Right kidney (tissue), 9 donors: Measurements from ENCODE around the gene PTGS1.
"Not testable (repeated sequence)": the region's sequence is repeated elsewhere in the genome, so short reads cannot be mapped to it uniquely, and the experiment has no call there.

Source experiments
- DNase-seq: peaks from one replicate; pipeline ENCODE4 v3.0.0-alpha.2; 2016
- long read RNA-seq, 8 donors: transcript quantifications; one replicate each; lab custom pipeline, GENCODE V29; 2026

Gene PTGS1
- long read RNA-seq, donor 1, full-length matches to known transcripts, result 1 of 1 reads
- long read RNA-seq, donor 1, partial matches to known transcripts, result 0 of 1 reads
- long read RNA-seq, donor 1, other reads (novel, unspliced or antisense), result 0 of 1 reads
- long read RNA-seq, donor 2, result 0 reads
- long read RNA-seq, donor 3, full-length matches to known transcripts, result 2 of 2 reads
- long read RNA-seq, donor 3, partial matches to known transcripts, result 0 of 2 reads
- long read RNA-seq, donor 3, other reads (novel, unspliced or antisense), result 0 of 2 reads
- long read RNA-seq, donor 4, partial matches to known transcripts, result 0 of 1 reads
- long read RNA-seq, donor 4, other reads (novel, unspliced or antisense), result 0 of 1 reads
- long read RNA-seq, donor 5, result 0 reads
- long read RNA-seq, donor 6, result 0 reads
- long read RNA-seq, donor 7, full-length matches to known transcripts, result 1 of 1 reads
- long read RNA-seq, donor 7, partial matches to known transcripts, result 0 of 1 reads
- long read RNA-seq, donor 7, other reads (novel, unspliced or antisense), result 0 of 1 reads
- long read RNA-seq, donor 8, full-length matches to known transcripts, result 3 of 3 reads
- long read RNA-seq, donor 8, partial matches to known transcripts, result 0 of 3 reads
- long read RNA-seq, donor 8, other reads (novel, unspliced or antisense), result 0 of 3 reads

DNA sequence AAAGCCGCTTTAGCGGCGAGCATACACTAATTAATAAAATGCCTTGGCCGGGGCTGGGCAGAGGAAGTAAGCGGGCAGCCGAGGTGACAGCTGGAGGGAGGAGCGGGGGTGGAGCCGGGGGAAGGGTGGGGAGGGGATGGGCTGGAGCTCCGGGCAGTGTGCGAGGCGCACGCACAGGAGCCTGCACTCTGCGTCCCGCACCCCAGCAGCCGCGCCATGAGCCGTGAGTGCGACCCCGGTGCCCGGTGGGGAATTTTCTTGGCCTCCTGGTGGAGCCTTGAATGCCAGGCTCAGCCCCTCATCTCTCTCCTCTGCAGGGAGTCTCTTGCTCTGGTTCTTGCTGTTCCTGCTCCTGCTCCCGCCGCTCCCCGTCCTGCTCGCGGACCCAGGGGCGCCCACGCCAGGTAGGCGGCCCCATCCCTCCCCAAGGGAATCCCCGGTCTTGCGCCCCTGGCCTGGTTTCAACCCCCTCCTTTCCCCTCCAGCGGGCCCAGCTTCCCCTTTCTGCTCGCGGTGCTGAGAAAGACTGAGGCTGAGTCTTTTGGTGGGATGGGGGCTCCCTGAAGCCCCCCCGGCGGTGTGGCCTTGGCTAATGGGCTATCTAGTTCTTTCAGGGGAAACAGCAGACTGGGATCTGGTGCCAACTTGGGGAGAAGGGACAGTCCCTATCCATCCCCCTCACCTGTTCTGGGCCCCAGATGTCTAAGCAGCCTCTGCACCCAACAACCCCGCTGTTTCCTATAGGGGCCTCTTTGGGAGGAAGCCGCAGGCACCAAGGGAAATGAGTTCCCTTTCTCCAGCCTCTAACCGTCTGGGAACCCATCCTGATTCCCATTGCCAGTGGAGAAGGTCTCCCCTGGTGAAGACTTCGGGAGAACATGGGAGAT, at the start of gene PTGS1:
Gene PTGS1 (plus strand): TSS at position 156 of the 887 bp plus-strand sequence. CDS start 61 bp downstream, at position 217.
- no peak for DNase-seq

DNA sequence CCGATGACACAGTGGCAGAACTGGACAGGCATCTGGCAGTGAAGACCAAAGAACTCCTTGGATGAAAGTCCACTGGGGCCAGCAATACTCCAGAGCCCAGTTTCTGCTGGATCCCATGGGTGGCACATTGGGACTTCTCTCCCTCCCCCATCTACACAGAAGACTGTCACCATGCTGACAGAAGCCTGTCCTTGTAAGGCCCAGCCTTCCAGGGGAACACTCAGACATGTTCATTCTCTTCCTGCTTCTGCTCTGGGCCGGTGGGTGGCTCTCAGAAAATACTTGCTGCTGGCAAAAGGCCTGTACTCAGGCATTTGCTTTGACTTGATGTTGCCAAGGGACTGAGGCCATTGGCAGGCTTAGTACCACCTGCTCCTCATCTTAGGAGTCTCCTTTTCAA, 48.3 kb upstream of the PTGS1 start:
- no peak for DNase-seq

GRCh38 chr9:122324665-122325064, 46.2 kb upstream of the PTGS1 start:
- DNase-seq, result not testable (repeated sequence)

DNA sequence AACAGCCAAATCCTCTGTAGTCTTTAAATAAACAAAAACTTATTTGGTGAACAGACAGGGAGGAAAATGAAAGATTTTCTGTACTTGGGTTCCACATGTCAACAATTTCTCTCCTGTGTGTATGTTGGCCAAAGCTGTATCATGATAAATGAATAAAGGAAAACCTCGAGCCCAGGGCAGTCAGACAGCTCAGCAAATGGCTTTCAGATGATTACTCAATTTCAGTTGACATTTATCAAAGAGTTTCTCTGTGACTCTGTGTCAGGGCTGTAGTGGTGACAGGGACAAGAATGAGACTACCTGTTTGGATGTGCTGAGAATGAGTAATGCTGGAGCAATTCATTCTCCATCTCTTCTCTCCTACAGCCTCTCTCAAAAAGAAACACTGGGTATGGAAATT, 45.7 kb upstream of the PTGS1 start:
- DNase-seq, result no peak

DNA sequence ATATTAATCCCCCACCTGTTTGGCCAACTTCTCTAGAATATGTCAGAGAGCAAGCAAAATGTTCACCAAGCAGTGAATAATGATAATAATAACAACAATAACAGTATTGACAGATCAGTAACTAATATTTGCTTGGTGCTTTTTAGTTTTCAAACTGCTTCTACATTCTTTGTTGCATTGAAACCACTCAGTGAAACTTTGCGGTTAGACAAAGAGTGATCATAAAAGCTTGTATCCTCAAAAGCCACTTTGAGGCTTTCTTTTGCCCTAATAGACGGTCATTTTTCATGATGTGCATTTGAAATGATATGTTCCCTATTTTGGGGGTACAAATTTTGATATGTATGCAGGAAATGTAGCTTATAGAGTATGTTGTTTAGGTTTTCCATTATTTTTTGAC, 43.6 kb upstream of the PTGS1 start:
- no peak for DNase-seq

DNA sequence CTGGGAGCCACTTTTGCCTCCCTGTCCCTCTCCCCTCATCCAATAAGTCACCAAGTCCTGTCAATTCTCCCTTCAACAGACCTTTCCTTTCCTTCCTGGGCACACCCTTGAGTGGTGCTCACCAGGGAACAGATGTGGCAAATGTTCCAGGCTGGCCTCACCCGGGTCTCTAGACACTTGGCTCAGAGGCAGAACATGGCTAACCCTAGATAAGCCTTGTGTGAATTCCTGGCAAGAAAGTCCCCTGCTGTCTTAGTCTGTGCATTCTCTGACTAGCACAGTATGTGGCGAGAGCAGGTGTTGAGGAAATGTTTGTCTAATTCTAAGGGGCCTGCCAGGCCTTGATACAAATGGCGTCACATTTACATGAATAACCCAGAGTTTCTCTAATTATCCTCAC, 41.2 kb upstream of the PTGS1 start:
- no peak for DNase-seq

- not testable (repeated sequence) for DNase-seq
Observed at GRCh38 chr9:122330466-122330865, 40.4 kb upstream of the PTGS1 start.

DNA sequence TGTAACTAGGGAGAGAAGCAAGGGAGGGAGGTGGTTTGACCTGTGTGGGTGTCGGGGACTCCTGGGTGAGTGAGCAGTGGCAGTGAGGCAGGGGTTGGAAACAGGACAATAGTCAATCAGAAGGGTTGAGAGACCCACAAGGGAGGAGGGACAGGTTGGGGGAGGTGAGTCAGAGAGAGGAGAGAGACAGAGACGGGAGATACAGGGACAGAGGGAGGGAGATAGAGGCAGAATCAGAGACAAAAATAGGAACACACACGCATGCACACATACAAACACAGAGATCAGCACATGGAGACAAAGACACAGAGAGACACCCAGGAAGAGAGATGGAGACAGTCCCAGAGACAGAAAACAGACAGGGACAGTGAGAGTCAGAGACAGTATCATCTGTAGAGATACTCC, 39.3 kb upstream of the PTGS1 start:
- DNase-seq, result no peak

DNA sequence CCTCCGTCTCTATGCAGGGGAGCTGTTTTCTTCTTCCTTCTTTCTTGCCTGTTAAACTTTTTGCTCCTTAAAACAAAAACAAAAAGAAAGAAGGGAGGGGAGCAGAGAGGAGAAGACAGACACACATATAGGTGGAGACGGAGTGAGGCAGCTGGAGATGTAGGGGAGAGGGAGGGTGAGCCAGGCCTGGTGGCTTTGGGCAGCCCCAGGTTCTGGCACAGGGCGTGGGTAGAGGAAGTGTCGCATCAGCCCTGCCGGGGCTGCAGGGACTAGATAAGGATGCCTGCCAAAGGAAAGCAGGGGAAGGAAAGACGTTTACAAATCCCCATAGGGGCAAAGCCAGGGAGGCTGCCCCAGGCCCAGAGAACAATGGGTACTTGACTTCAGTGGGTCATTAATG, 38.7 kb upstream of the PTGS1 start:
- DNase-seq, result no peak

DNA sequence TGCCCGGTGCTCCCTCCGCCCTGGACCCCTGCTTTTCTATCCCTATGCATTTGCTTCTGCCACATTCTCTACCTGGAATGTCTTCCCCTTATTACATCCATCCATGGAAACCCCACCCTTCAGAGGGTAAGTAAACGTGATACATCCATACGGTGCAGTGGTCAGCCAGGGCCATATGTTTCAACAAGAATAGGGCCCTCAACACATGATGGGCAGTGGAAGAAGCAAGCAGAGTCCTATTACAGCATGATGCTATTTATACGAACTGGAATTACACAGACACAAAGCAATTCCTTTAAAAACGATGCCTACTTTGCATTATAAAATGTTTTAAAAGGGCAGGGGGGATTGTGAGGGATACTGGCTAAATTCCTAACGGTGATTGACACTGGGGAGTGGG, 38.2 kb upstream of the PTGS1 start:
- no peak for DNase-seq

GRCh38 chr9:122333169-122333808, 37.5 kb upstream of the PTGS1 start:
- no peak for DNase-seq

GRCh38 chr9:122334916-122335315, 35.9 kb upstream of the PTGS1 start:
- DNase-seq, result no peak

- no peak for DNase-seq
Observed at GRCh38 chr9:122336189-122336588, 34.6 kb upstream of the PTGS1 start.

DNA sequence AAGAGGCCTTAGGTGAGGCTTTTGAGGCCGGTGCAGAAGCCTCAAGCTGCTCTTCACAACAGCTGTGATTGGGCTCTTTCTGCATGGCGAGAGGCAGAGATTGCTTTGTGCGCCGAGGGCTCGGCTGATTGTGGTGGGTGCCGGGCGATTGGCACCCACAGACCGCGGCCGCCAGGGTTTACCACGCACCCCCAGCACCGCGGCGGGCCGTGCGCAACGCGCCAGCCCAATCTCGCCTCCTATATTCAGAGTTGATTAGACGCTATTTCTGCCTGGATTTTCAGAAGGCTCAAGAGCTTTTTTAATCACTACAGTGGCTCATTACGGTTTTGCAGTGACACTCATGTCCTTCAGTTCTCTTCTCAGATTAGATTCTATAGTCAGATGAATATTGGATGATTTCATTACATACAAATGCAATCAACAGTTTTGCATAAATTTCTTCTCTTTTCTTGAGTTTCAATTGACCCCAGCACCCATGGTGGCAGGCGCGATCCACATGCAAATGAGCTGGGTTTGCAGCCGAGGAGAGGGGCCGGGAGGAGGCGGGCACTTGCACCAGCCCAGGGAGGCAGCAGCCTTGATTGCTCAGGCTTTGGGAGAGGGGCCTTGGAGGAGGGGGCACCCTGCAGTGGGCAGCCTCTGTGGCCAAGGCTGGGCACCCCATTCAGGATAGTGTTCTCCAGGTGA, 33.8 kb upstream of the PTGS1 start:
- DNase-seq, result no peak

DNA sequence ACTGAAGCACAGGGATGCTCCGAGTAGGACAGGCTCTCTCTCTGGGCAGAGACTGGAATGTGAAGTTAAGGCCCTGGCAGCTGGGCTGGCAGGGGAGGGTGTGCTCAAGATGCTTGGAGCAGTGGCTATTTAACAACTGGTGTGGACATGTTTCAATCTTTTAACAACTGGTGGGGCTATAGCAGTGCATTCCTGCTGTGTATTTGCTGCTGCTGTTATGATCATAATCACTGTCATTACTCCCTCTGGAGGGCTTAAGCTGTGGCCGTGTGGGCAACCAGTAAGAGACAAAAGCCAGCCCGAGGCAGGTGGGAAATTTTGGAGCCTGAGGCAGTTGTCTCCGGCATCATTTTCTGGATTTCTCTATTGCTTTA, 33.3 kb upstream of the PTGS1 start:
- DNase-seq, result no peak

DNA sequence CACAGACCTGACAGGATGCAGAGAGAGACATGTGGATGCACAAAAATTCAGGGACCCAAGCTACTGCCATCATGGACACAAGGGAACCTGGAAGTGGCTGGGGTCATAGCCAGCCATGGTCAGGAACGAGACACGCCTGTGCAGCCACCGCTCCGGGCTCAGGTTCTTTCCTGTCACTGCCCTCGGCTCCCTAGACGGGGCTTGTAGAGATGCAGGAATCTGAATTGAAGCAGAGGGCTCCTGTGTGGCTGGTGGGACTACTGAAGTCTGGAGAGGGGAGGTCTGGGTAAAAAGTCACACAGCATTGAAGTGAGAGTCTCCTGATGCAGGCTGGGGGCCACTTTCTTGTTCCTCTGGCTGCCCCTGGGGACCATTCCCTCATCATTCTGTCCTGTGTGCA, 32.3 kb upstream of the PTGS1 start:
- no peak for DNase-seq

DNA sequence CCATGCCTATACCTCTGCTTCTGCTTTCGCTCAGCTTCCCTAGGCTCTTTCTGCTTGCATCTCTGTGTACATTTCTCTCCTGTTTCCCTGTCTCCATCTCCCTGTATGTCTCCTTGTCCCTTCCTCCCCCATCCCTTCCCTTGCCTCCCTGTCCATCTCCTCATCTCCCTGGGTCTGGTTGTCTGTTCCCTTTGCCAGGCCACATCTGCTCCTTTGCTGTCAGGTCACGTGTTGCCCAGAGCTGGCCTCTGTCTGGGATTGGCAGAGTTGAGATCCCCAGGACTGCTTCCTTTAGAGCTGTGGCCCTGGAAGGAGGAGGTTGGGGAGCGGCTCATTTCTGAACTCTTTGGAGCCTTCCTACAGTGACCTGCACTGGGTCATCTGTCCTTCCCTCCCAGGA, 31.8 kb upstream of the PTGS1 start:
- DNase-seq, result no peak

GRCh38 chr9:122339579-122339978, 31.2 kb upstream of the PTGS1 start:
- no peak for DNase-seq

DNA sequence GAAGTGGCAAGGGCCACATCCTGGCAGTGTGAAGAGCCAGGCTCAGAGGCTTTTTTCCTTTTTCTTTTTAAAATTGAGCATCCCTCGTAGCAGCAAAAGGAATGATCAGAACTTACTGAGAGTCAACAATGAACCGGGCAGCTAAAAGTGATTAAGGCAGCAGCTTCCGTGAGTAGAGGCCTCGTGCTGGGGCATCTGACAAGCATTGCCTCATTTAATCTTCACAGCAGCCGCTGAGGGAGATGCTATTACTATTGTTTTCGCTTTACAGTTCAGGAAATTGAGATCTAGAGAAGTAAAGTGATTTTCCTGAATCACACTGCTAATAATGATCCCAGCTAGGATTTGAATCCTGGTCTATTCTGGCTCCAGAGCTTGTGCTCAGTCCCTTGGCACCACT, 30.7 kb upstream of the PTGS1 start:
- DNase-seq, result no peak

DNA sequence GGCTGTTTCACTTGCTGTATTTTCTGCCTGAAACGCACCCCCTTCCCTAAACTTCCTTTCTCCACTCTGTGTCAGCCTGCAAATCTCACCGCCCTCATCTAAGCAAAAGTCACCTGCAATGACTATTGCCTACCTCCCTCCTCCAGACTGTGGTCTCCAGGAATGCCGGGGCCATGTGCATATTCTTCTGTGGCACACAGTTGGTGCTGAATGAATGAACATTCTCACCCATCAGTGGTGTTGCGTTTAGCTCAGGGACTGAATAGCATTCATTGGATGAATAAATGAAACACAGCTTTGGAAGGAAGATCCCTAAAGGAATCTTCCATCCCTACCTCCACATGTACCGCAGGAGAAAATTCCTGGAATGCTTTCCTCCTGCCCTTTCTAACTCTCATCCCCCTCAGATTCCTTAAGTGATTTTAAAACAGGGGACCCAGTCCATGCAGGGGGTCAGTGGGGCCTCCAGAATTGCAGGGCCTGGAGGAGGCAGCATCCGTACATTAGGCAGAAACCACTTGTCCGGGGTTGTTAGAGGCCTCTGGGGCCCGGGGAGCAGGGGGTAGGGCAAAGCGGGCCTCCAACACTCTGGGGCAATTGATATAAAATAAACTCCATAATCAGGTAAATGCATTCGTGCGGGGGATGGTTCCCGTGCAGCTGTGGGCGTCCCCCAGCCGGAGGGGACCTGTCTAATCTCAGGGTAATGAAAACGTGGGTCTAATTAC, 28.3 kb upstream of the PTGS1 start:
- DNase-seq, result no peak
